ENCODE data around the gene STIMATE. TPM values are rescaled to one million over a fixed set of nuclear protein-coding genes. Genes with fewer than 3 reads are reported as not detected.

STIMATE gene
- total and polyA plus RNA-seq, 10 of the 15 experiments (the other 5 are each of a cell fraction or from before 2014, with no cell fraction given), result 0.24 to 24.1 (median 15.4) TPM

DNA sequence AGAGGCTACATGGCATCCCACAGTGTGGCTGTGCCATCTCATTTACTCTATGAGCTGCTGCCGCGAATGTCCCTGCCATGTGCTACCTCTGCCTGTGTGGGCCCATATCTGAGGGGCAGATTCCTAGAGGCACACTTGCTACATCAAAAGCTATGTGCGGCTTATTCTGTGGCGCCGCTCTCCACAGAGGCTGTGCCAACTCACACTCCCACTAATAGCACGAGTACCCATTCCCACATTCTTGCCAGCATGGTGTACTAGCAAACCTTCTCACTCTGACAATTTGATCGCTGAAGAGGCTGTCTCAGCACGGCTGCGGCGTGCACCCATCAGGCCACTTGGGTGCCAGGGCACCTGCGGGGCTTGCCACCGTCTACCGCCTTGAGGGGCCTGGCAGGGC is 31.4 kb downstream of the STIMATE start (continued):
- TF ChIP-seq, protein P1, sequence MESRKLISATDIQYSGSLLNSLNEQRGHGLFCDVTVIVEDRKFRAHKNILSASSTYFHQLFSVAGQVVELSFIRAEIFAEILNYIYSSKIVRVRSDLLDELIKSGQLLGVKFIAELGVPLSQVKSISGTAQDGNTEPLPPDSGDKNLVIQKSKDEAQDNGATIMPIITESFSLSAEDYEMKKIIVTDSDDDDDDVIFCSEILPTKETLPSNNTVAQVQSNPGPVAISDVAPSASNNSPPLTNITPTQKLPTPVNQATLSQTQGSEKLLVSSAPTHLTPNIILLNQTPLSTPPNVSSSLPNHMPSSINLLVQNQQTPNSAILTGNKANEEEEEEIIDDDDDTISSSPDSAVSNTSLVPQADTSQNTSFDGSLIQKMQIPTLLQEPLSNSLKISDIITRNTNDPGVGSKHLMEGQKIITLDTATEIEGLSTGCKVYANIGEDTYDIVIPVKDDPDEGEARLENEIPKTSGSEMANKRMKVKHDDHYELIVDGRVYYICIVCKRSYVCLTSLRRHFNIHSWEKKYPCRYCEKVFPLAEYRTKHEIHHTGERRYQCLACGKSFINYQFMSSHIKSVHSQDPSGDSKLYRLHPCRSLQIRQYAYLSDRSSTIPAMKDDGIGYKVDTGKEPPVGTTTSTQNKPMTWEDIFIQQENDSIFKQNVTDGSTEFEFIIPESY (IDR thresholded peaks at IDR 0.05), result no peak
- TF ChIP-seq, protein P2, sequence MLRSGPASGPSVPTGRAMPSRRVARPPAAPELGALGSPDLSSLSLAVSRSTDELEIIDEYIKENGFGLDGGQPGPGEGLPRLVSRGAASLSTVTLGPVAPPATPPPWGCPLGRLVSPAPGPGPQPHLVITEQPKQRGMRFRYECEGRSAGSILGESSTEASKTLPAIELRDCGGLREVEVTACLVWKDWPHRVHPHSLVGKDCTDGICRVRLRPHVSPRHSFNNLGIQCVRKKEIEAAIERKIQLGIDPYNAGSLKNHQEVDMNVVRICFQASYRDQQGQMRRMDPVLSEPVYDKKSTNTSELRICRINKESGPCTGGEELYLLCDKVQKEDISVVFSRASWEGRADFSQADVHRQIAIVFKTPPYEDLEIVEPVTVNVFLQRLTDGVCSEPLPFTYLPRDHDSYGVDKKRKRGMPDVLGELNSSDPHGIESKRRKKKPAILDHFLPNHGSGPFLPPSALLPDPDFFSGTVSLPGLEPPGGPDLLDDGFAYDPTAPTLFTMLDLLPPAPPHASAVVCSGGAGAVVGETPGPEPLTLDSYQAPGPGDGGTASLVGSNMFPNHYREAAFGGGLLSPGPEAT (IDR thresholded peaks at IDR 0.05; ENCODE audit: low read depth), result no peak

DNA sequence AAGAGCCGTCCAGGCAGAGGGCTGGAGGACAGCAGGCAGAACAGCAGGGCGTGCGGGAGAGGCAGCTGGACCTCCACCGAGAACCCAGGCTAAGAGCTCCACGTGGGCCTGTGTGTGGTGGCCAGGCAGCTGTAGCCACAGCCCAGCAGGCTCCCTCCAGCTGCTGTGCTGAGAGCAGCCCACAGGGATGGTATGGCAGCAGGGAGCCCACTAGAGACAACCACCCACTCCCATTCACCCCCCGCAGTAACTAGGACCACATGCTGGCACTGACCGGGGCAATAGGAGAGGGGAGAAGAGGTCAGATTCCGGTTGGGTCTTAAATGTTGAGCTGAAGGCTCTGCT is 37.0 kb downstream of the STIMATE start:
- Histone ChIP-seq H4K20me1 (ENCODE audit: control insufficient read depth, insufficient read depth) (no peaks in the 10 kb centered on the region), H3K4me3 (no peak overlapping the region), H3K27me3 (replicated peaks in 1 of 2; ENCODE audit: control insufficient read depth in 2 of 2, insufficient read depth in 2 of 2, low read length in 1 of 2) (no peaks in the 10 kb centered on the region), H3K4me1 (ENCODE audit: control insufficient read depth, insufficient read depth, low read length) (no peaks in the 10 kb centered on the region; the same call in 1 of the 2 replicates), H3K27ac (ENCODE audit: control insufficient read depth, insufficient read depth) (no peak overlapping the region), H3K9me3 (replicated peaks; ENCODE audit: control insufficient read depth, insufficient read depth, low read length) (peaks cover 5% of the 10 kb centered on the region; the same call in 1 of the 3 replicates), H3K79me2 (ENCODE audit: control insufficient read depth, insufficient read depth, low read length) (no peaks in the 10 kb centered on the region), H2AFZ (ENCODE audit: control insufficient read depth, low read depth, low read length) (no peak overlapping the region), H3K4me2 (ENCODE audit: control insufficient read depth, insufficient read depth) (no peak overlapping the region), H3K36me3 (ENCODE audit: control insufficient read depth in 2 of 2, insufficient read depth in 2 of 2, low read length in 1 of 2) (peaks cover 0 to 1% of the 10 kb centered on the region in 2 experiments; a peak in 2 of 4 replicates), H3K9ac (ENCODE audit: control insufficient read depth, insufficient read depth, low read length) (no peak overlapping the region)
- FAIRE-seq (no peak), DNase-seq (ENCODE audit: low read depth, low spot score) (no peak), ATAC-seq (no peak)
- POLR2A ChIA-PET, result no interaction called here
- CTCF ChIA-PET, result no interaction called here
- BruUV-seq (replicated peaks), result no TSS peak
- in situ Hi-C loops (cut with MboI) (no loop called here), intact Hi-C loops (cut with micrococcal nuclease; ENCODE audit: unreplicated experiment) (no loop called here)
- RAD21 ChIA-PET (ENCODE audit: unreplicated experiment), result no interaction called here
- 90% methylated on average over 8 of the region's 8 CpGs for WGBS (ENCODE audit: insufficient coverage, insufficient replicate concordance, low lambda C conversion rate, missing lambda C conversion rate)
- SMC1A ChIA-PET (ENCODE audit: uncharacterized antibody, unreplicated experiment), result no interaction called here
- TF ChIP-seq ZNF24 (IDR thresholded peaks at IDR 0.05) (no peak), KDM1A (IDR thresholded peaks at IDR 0.05; ENCODE audit: borderline replicate concordance) (no peak), CBX5 (IDR thresholded peaks at IDR 0.05; ENCODE audit: low read depth) (no peak), RAD51 (IDR thresholded peaks at IDR 0.05) (no peak), POLR2A (IDR thresholded peaks at IDR 0.05; ENCODE audit: low read depth, low read length) (no peak), NRF1 (conservative IDR thresholded peaks at IDR 0.05; ENCODE audit: low read depth, low read length) (no peak), CHD2 (IDR thresholded peaks at IDR 0.05; ENCODE audit: borderline replicate concordance, low read depth, low read length) (no peak), NR2F1 (conservative IDR thresholded peaks at IDR 0.05) (no peak)
- TF ChIP-seq, protein P3, sequence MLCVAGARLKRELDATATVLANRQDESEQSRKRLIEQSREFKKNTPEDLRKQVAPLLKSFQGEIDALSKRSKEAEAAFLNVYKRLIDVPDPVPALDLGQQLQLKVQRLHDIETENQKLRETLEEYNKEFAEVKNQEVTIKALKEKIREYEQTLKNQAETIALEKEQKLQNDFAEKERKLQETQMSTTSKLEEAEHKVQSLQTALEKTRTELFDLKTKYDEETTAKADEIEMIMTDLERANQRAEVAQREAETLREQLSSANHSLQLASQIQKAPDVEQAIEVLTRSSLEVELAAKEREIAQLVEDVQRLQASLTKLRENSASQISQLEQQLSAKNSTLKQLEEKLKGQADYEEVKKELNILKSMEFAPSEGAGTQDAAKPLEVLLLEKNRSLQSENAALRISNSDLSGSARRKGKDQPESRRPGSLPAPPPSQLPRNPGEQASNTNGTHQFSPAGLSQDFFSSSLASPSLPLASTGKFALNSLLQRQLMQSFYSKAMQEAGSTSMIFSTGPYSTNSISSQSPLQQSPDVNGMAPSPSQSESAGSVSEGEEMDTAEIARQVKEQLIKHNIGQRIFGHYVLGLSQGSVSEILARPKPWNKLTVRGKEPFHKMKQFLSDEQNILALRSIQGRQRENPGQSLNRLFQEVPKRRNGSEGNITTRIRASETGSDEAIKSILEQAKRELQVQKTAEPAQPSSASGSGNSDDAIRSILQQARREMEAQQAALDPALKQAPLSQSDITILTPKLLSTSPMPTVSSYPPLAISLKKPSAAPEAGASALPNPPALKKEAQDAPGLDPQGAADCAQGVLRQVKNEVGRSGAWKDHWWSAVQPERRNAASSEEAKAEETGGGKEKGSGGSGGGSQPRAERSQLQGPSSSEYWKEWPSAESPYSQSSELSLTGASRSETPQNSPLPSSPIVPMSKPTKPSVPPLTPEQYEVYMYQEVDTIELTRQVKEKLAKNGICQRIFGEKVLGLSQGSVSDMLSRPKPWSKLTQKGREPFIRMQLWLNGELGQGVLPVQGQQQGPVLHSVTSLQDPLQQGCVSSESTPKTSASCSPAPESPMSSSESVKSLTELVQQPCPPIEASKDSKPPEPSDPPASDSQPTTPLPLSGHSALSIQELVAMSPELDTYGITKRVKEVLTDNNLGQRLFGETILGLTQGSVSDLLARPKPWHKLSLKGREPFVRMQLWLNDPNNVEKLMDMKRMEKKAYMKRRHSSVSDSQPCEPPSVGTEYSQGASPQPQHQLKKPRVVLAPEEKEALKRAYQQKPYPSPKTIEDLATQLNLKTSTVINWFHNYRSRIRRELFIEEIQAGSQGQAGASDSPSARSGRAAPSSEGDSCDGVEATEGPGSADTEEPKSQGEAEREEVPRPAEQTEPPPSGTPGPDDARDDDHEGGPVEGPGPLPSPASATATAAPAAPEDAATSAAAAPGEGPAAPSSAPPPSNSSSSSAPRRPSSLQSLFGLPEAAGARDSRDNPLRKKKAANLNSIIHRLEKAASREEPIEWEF (IDR thresholded peaks at IDR 0.05; ENCODE audit: insufficient replicate concordance, low read depth, low read length), result no peak
- TF ChIP-seq, protein P4, sequence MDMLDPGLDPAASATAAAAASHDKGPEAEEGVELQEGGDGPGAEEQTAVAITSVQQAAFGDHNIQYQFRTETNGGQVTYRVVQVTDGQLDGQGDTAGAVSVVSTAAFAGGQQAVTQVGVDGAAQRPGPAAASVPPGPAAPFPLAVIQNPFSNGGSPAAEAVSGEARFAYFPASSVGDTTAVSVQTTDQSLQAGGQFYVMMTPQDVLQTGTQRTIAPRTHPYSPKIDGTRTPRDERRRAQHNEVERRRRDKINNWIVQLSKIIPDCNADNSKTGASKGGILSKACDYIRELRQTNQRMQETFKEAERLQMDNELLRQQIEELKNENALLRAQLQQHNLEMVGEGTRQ (IDR thresholded peaks at IDR 0.05; ENCODE audit: borderline replicate concordance, low read depth, low read length), result no peak
- TF ChIP-seq, protein P5, sequence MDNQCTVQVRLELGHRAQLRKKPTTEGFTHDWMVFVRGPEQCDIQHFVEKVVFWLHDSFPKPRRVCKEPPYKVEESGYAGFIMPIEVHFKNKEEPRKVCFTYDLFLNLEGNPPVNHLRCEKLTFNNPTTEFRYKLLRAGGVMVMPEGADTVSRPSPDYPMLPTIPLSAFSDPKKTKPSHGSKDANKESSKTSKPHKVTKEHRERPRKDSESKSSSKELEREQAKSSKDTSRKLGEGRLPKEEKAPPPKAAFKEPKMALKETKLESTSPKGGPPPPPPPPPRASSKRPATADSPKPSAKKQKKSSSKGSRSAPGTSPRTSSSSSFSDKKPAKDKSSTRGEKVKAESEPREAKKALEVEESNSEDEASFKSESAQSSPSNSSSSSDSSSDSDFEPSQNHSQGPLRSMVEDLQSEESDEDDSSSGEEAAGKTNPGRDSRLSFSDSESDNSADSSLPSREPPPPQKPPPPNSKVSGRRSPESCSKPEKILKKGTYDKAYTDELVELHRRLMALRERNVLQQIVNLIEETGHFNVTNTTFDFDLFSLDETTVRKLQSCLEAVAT (IDR thresholded peaks at IDR 0.05), result no peak

Data from GM12878 (cell line).